B cell (primary cell): Measurements from ENCODE around the gene TECPR2.

Source experiments
- CTCF ChIP-seq: fragments of 200-600 bp; IDR thresholded peaks from one replicate; pipeline ENCODE4 v1.8.0; 2022; ENCODE audit warnings: antibody characterized with exemption, mild to moderate bottlenecking
- EZH2 ChIP-seq: IDR thresholded peaks from 2 replicates; pipeline ENCODE4 v1.6.1; 2012; ENCODE audit warnings: borderline replicate concordance, low read depth, mild to moderate bottlenecking, moderate library complexity, low read length; ENCODE audit not compliant: insufficient read depth, poor library complexity, severe bottlenecking

- no peak for TF ChIP-seq CTCF
- TF ChIP-seq EZH2: no peak
Observed at GRCh38 chr14:102506626-102506925, 143.8 kb downstream of the TECPR2 start.
